AG08396 (cell line): ENCODE data around the gene OR10T2.
"Not testable (repeated sequence)": the region's sequence is repeated elsewhere in the genome, so short reads cannot be mapped to it uniquely, and the experiment has no call there.

Experiments used
- DNase-seq: peaks from one replicate; pipeline ENCODE4 v3.0.0; 2012; ENCODE audit warnings: low spot score, mixed read lengths

The OR10T2 gene

GRCh38 chr1:158356616-158357015 is 42.6 kb downstream of the OR10T2 start:
- no peak for DNase-seq

GRCh38 chr1:158355773-158356285 is 43.4 kb downstream of the OR10T2 start:
- DNase-seq: no peak

GRCh38 chr1:158354255-158354654 is 45.0 kb downstream of the OR10T2 start:
- DNase-seq: no peak

- no peak for DNase-seq
These were observed 45.8 kb downstream of the OR10T2 start, which contains the start of gene CD1E for GRCh38 chr1:158353303-158354075. Gene CD1E (plus strand): TSS chr1:158353894. CDS start chr1:158353989, 95 bp downstream.

GRCh38 chr1:158348946-158349345 is 50.3 kb downstream of the OR10T2 start:
- DNase-seq: not testable (repeated sequence)
